ENCODE results near the gene C21orf91.

C21orf91 gene

DNA sequence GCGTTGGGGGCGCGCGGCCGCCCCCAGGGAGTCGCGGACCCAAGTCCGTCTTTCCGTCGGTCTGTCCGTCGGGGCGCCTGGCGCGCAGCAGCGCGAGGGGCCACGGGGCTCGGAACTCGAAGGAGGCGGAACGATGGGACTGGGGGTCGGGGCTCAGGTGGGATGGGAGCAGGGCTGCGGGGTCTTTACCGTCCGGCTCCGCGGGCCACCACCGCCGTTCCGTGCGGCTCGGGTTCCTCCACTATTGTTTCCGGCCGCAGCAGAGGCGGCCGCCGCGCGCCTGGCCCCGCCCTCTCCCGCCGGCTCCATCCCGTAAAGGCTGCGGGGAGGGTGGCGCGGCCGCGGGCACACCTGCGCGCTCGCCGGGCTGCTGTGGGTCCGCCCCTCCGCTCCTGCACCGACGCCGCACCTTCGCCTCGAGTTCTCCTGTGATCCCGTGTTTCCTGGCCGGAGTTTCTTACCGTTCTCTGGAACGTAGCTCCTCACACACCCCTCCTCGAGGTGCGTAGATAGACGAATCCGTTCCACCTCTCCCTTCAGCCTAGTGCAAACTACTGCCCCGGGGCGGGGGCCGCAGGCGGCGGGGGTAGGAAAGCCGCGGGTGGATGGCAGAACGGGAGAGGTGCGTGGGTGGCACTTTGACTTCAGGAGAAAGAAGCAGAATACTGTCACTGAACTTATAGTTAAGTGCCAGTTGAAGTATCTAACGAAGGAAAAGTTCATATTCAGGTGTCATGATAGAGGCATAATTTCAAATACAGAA, at the start of gene C21orf91:
C21orf91 (minus strand) TSS at position 243 of the 763 bp plus-strand sequence. CDS start 1,038 bp downstream, outside the sequence.
- Histone ChIP-seq H3K4me3 (peak within 1 kb of the TSS; percentile 84), H3K27ac (peak within 1 kb of the TSS; percentile 88)
- TF ChIP-seq, protein P1, sequence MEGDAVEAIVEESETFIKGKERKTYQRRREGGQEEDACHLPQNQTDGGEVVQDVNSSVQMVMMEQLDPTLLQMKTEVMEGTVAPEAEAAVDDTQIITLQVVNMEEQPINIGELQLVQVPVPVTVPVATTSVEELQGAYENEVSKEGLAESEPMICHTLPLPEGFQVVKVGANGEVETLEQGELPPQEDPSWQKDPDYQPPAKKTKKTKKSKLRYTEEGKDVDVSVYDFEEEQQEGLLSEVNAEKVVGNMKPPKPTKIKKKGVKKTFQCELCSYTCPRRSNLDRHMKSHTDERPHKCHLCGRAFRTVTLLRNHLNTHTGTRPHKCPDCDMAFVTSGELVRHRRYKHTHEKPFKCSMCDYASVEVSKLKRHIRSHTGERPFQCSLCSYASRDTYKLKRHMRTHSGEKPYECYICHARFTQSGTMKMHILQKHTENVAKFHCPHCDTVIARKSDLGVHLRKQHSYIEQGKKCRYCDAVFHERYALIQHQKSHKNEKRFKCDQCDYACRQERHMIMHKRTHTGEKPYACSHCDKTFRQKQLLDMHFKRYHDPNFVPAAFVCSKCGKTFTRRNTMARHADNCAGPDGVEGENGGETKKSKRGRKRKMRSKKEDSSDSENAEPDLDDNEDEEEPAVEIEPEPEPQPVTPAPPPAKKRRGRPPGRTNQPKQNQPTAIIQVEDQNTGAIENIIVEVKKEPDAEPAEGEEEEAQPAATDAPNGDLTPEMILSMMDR (IDR thresholded peaks at IDR 0.05) = no peak
- peak; percentile 90 for DNase-seq (ENCODE audit: low spot score)

DNA sequence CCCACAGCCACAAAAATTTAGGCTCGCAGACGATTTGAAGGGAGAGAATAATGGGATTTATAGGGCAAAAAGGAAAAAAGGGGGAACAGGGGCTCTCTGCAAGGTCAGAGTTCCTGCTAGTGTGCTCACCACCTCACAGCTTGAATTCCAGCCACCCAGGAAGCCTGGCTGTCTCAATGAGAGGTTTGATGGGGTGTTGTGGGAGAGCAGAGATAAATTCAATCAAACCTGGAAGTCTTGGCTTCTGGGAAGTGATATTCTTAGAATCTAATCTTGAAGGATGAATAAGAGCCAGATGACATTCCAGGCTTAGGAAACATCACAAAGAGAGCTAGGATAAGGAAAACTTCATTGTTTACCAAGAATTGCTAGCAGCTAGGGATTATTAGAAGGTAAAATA, 47.4 kb upstream of the C21orf91 start:
- DNase-seq (ENCODE audit: low spot score) = no peak
- TF ChIP-seq, protein P1 (IDR thresholded peaks at IDR 0.05) = no peak
- Histone ChIP-seq H3K4me3 (no peak overlapping the region), H3K27ac (no peak overlapping the region)

DNA sequence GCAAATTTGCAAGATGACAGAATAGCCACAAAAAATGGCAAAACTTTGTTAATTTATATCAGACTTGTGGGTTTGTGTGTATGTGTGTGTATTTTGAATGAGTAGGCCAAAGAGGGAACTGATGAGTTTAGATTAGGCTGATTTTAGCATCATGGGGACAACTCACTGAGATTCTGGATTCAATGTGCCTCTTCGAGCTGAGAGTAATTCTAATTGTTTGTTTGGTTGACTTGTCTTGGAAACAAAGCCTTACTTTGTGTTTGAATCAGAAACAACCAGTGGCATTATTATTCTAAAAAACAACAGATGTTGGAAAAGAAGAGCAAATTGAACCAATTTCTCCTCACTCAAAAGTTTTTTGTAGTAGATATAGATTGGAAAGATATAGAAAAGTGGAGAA, 40.5 kb upstream of the C21orf91 start:
- H3K4me3 ChIP-seq = no peak overlapping the region

DNA sequence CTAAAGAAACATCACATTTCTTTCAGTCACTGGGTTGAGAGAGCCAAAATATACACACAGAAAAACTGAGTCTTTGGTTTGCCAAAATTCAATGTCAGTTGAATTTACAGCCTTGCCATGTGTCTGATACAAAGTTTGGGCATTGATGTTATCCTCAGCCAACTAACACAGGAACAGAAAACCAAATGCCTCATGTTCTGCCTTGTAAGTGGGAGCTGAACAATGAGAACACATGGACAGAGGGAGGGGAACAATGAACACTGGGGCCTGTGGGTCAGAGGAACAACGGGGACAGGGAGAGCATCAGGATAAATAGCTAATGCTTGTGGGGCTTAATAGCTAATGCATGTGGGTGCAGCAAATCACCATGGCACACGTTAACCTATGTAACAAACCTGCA, 39.6 kb upstream of the C21orf91 start:
- Histone ChIP-seq H3K27ac (no peak overlapping the region), H3K4me3 (no peak overlapping the region)
- TF ChIP-seq, protein P1 (IDR thresholded peaks at IDR 0.05) = no peak
- no peak for DNase-seq (ENCODE audit: low spot score)

More for the DNA sequence above, 40.5 kb upstream of the C21orf91 start:
- no peak for DNase-seq (ENCODE audit: low spot score)
- no peak overlapping the region for H3K27ac ChIP-seq
- TF ChIP-seq, protein P1 (IDR thresholded peaks at IDR 0.05) = no peak

DNA sequence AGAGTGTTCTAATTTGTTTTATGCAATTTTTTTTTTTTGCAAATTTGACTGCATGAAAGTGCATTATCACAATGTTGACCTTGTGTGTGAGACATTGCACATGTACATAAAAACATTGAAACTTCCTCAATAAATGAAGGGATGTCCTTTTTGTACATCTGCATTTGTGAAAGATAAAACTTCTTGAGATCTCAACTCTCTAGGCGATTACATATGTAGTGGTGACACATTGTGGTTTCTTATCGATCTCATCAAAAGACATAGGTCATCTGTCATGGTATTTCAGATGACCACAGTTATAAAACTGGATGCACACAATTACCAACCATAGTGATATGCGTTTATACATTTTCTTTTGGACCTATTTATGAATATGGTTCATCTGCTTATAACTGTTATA, 35.6 kb upstream of the C21orf91 start:
- Histone ChIP-seq H3K4me3 (no peak overlapping the region), H3K27ac (no peak overlapping the region)
- TF ChIP-seq, protein P1 (IDR thresholded peaks at IDR 0.05) = no peak
- DNase-seq (ENCODE audit: low spot score) = no peak

DNA sequence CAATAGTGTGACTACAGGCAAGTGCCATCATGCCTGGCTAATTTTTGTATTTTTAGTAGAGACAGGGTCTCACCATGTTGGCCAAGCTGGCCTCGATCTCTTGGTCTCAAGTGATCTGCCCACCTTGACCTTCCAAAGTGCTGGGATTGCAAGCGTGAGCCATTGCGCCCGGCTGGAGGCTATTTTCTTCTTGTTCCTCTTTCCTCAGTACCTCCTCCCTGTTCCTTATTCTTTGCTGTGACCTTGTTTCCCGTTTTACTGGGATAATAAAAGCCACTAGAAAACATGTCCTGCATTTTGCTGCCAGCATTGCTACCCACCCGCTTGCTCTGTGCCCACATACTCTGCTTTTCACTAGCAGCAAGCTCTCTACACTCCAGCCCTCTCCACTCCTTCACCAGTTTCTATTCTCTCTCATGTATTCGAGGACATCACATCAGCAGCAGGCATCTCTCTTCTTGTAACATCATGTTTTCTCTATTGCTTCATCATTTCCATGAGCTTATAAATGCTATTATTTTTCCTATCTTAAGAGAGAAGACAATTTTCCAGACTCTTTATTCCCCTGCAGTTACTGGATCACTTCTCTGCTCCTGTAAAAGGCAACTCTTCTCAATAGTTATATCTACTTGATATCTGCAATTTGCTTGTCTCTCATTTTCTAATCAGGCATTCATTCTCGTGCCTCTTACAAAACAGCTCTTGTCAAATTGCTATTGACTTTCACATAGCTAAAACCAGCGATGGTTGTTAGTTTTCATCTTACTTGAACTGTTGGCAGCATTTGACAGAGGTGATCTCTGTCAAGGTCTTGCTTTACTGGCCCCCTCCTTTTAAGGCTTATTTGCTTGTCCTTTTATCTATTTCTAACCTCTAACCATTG, 34.5 kb upstream of the C21orf91 start:
- no peak overlapping the region for H3K27ac ChIP-seq
- DNase-seq (ENCODE audit: low spot score) = no peak
- TF ChIP-seq, protein P1 (IDR thresholded peaks at IDR 0.05) = no peak
- no peak overlapping the region for H3K4me3 ChIP-seq
